Measurements from ENCODE around the gene TAF4.
"Not testable (repeated sequence)": the region's sequence is repeated elsewhere in the genome, so short reads cannot be mapped to it uniquely, and the experiment has no call there.

Gene TAF4

DNA sequence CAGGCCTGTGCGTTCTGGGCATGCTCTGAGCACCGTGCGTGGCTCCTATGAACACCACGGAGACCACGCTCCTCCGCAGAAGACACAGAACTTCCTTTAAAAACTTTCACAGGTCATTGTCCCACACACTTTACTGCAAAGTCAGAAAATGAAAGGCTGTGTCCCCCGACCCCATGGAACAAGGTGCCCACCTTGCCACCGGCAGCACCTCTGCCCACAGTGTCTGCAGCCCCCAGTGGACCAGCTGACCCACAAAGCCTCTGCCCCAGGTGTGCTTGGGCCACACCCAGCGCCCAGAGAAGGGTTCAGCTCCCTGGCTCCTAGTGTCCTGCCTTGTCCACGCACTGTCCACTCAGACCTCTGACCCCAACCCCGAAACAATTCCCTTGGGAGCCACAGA lies 8.7 kb downstream of the TAF4 start:
- no peak for DNase-seq (ENCODE audit: extremely low spot score)
- POLR2A ChIA-PET = no interaction called here
- TF ChIP-seq FOXM1 (IDR thresholded peaks at IDR 0.05; ENCODE audit: borderline replicate concordance) = no peak
- no peak for TF ChIP-seq ZNF384 (IDR thresholded peaks at IDR 0.05)
- TF ChIP-seq, protein P1, sequence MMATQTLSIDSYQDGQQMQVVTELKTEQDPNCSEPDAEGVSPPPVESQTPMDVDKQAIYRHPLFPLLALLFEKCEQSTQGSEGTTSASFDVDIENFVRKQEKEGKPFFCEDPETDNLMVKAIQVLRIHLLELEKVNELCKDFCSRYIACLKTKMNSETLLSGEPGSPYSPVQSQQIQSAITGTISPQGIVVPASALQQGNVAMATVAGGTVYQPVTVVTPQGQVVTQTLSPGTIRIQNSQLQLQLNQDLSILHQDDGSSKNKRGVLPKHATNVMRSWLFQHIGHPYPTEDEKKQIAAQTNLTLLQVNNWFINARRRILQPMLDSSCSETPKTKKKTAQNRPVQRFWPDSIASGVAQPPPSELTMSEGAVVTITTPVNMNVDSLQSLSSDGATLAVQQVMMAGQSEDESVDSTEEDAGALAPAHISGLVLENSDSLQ (IDR thresholded peaks at IDR 0.05) = no peak
- no peak for TF ChIP-seq SP1 (IDR thresholded peaks at IDR 0.05)
- no peak for TF ChIP-seq CTBP1 (IDR thresholded peaks at IDR 0.05; ENCODE audit: borderline replicate concordance)
- no peak for TF ChIP-seq SUZ12 (IDR thresholded peaks at IDR 0.05)
- no peak for TF ChIP-seq L3MBTL2 (conservative IDR thresholded peaks at IDR 0.05)
- TF ChIP-seq ARNT (IDR thresholded peaks at IDR 0.05) = no peak
- TF ChIP-seq BHLHE40 (IDR thresholded peaks at IDR 0.05; ENCODE audit: borderline replicate concordance) = no peak
- TF ChIP-seq ELF4 (IDR thresholded peaks at IDR 0.05) = no peak
- TF ChIP-seq FOXA1 (IDR thresholded peaks at IDR 0.05) = no peak
- TF ChIP-seq FOXK2 (IDR thresholded peaks at IDR 0.05) = no peak
- no peak for TF ChIP-seq HDGF (IDR thresholded peaks at IDR 0.05; ENCODE audit: borderline replicate concordance)
- TF ChIP-seq LEF1 (IDR thresholded peaks at IDR 0.05; ENCODE audit: borderline replicate concordance) = no peak
- TF ChIP-seq NFRKB (IDR thresholded peaks at IDR 0.05) = no peak
- TF ChIP-seq TARDBP (IDR thresholded peaks at IDR 0.05) = no peak
- CTCF ChIA-PET = no interaction called here

DNA sequence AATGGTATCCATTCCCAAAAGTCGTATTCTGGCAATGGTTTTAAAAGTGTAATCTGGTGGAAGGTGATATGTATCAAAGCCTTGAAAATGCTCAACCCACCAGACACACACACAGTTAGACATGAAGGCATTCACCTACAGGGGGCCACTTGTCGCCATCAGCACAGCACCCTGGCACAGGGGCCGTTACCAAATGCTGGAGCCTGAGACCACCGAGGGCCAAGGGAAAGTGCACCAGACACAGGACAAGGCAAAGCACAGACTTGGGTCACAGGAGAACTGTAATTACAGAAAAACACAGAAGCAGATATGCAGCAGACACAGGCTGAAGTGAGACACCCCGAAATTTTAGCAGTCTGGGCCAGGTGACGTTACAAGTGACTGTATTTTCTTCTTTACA lies 9.3 kb downstream of the TAF4 start:
- no peak for DNase-seq (ENCODE audit: extremely low spot score)
- TF ChIP-seq L3MBTL2 (conservative IDR thresholded peaks at IDR 0.05) = no peak
- TF ChIP-seq SUZ12 (IDR thresholded peaks at IDR 0.05) = no peak
- TF ChIP-seq ARNT (IDR thresholded peaks at IDR 0.05) = no peak
- TF ChIP-seq FOXK2 (IDR thresholded peaks at IDR 0.05) = no peak
- no peak for TF ChIP-seq TARDBP (IDR thresholded peaks at IDR 0.05)
- no peak for TF ChIP-seq LEF1 (IDR thresholded peaks at IDR 0.05; ENCODE audit: borderline replicate concordance)
- TF ChIP-seq ZNF384 (IDR thresholded peaks at IDR 0.05) = no peak
- no peak for TF ChIP-seq FOXM1 (IDR thresholded peaks at IDR 0.05; ENCODE audit: borderline replicate concordance)
- no peak for TF ChIP-seq HDGF (IDR thresholded peaks at IDR 0.05; ENCODE audit: borderline replicate concordance)
- TF ChIP-seq ELF4 (IDR thresholded peaks at IDR 0.05) = no peak
- no peak for TF ChIP-seq SP1 (IDR thresholded peaks at IDR 0.05)
- no peak for TF ChIP-seq CTBP1 (IDR thresholded peaks at IDR 0.05; ENCODE audit: borderline replicate concordance)
- TF ChIP-seq FOXA1 (IDR thresholded peaks at IDR 0.05) = no peak
- TF ChIP-seq NFRKB (IDR thresholded peaks at IDR 0.05) = no peak
- TF ChIP-seq BHLHE40 (IDR thresholded peaks at IDR 0.05; ENCODE audit: borderline replicate concordance) = no peak
- TF ChIP-seq, protein P1 (IDR thresholded peaks at IDR 0.05) = no peak
- ChIA-PET POLR2A (no interaction called here), CTCF (no interaction called here)

DNA sequence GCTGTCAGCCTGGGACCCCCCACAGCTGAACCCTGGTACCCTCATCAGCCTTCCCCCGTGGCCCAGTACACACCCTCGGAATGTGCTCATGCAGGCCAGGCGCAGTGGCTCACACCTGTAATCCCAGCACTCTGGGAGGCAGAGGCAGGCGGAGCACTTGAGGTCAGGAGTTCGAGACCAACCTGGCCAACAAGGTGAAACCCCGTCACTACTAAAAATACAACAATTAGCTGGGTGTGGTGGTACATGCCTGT lies 9.9 kb downstream of the TAF4 start:
- POLR2A ChIA-PET; CTCF ChIA-PET; DNase-seq (ENCODE audit: extremely low spot score): not testable (repeated sequence)

DNA sequence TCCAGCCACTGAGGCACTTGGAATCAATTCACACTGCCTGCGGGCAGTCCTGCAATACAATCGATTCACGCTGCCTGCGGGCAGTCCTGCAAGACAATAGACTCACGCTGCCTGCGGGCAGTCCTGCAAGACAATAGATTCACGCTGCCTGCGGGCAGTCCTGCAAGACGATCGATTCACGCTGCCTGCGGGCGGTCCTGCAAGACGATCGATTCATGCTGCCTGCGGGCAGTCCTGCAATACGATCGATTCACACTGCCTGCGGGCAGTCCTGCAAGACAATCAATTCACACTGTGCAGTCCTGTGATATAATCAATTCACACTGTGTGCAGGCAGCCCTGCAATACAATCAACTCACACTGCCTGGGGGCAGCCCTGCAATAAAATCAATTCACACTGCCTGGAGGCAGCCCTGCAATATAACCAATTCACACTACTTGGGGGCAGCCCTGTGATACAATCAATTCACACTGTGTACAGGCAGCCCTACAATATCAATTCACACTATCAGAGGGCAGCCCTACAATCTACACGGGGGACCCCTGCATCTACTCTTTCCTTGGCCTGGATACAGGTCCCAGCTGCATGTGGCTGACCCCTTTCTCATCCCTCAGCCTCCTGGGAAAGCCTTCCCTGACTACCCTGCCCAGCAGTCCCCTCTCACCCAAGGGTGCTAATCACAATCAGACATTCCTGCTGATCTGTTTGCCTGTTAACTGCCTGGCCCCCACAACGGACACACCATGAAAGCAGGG lies 10.4 kb downstream of the TAF4 start:
- DNase-seq (ENCODE audit: extremely low spot score) = no peak
- ChIA-PET CTCF (no interaction called here), POLR2A (interaction anchor here (0.8 kb wide), 1 partner anchor 67 kb away, joined by 3 read pairs; no protein-coding TSS in a partner anchor)

DNA sequence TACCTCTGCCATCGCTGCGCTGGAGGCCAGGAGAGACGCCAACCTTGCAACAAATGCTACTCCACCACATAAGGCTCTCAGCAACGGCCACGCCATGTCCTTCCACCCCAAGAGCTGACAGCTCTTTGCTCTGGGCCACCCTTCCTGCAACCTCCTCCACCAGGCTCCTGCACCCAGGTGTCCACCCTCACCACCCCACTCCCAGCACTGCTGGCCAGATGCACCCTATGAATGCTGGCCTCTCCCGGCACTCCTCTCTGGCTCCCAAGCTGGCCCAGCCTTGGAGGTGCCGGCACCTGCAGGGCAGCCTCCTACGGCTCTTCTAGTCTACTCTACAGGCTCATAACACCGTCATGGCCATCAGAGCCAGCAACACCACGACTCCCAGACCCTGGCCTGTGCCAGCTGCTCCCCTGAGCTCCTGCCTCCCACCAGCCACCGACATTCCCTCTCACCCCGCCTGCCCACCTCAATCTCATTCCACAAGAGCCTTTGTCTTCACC lies 11.2 kb downstream of the TAF4 start:
- POLR2A ChIA-PET = interaction anchor here (0.8 kb wide), 1 partner anchor 67 kb away, joined by 3 read pairs; no protein-coding TSS in a partner anchor
- CTCF ChIA-PET = no interaction called here
- TF ChIP-seq NFRKB (IDR thresholded peaks at IDR 0.05) (no peak), CTBP1 (IDR thresholded peaks at IDR 0.05; ENCODE audit: borderline replicate concordance) (no peak), LEF1 (IDR thresholded peaks at IDR 0.05; ENCODE audit: borderline replicate concordance) (no peak), FOXM1 (IDR thresholded peaks at IDR 0.05; ENCODE audit: borderline replicate concordance) (no peak), BHLHE40 (IDR thresholded peaks at IDR 0.05; ENCODE audit: borderline replicate concordance) (no peak), L3MBTL2 (conservative IDR thresholded peaks at IDR 0.05) (no peak), ELF4 (IDR thresholded peaks at IDR 0.05) (no peak), TARDBP (IDR thresholded peaks at IDR 0.05) (no peak), ARNT (IDR thresholded peaks at IDR 0.05) (no peak), FOXA1 (IDR thresholded peaks at IDR 0.05) (no peak), SP1 (IDR thresholded peaks at IDR 0.05) (no peak), HDGF (IDR thresholded peaks at IDR 0.05; ENCODE audit: borderline replicate concordance) (no peak), FOXK2 (IDR thresholded peaks at IDR 0.05) (no peak)
- TF ChIP-seq, protein P1 (IDR thresholded peaks at IDR 0.05) = no peak

More for the DNA sequence above, 10.4 kb downstream of the TAF4 start:
- TF ChIP-seq HDGF (IDR thresholded peaks at IDR 0.05; ENCODE audit: borderline replicate concordance) (no peak), LEF1 (IDR thresholded peaks at IDR 0.05; ENCODE audit: borderline replicate concordance) (no peak), BHLHE40 (IDR thresholded peaks at IDR 0.05; ENCODE audit: borderline replicate concordance) (no peak), NFRKB (IDR thresholded peaks at IDR 0.05) (no peak), TARDBP (IDR thresholded peaks at IDR 0.05) (no peak), CTBP1 (IDR thresholded peaks at IDR 0.05; ENCODE audit: borderline replicate concordance) (no peak), L3MBTL2 (conservative IDR thresholded peaks at IDR 0.05) (no peak), ARNT (IDR thresholded peaks at IDR 0.05) (no peak), FOXM1 (IDR thresholded peaks at IDR 0.05; ENCODE audit: borderline replicate concordance) (no peak), ELF4 (IDR thresholded peaks at IDR 0.05) (no peak), SP1 (IDR thresholded peaks at IDR 0.05) (no peak), SUZ12 (IDR thresholded peaks at IDR 0.05) (no peak)
- TF ChIP-seq, protein P1 (IDR thresholded peaks at IDR 0.05) = no peak

More for the DNA sequence above, 11.2 kb downstream of the TAF4 start:
- DNase-seq (ENCODE audit: extremely low spot score) = no peak

Measured in HEK293T (cell line).